Activated CD8-positive, alpha-beta T cell treated with anti-CD3 and anti-CD28 coated beads for 36 hours (primary cell): ENCODE data around the gene USE1. TPM values are rescaled to one million over a fixed set of nuclear protein-coding genes. Genes with fewer than 3 reads are reported as not detected.
A peak's percentile ranks its signal among the peaks of the same experiment; 100 is the strongest.

Experiments used
- ATAC-seq: fragments of 200-7000 bp; cut with Tn5 transposase; one replicate; pipeline ENCODE4 v1.10.0; 2021; ENCODE audit warnings: mild to moderate bottlenecking, moderate library complexity
- CTCF ChIA-PET: fragments of 350-600 bp; sonication (Branson Sonifier 250); formaldehyde crosslinking; loops from one replicate; lab custom pipeline; 2021; ENCODE audit warnings: antibody characterized with exemption; lab: Charles Lee
- POLR2A ChIA-PET: fragments of 350-600 bp; sonication (Branson Sonifier 250); formaldehyde crosslinking; loops from one replicate; lab custom pipeline; 2021; ENCODE audit warnings: antibody characterized with exemption; lab: Charles Lee
- DNase-seq: peaks from one replicate; pipeline ENCODE4 v3.0.0-alpha.2; 2020
- H3K27ac Mint-ChIP-seq: one replicate; pipeline ENCODE4 v1.8.0; 2021; ENCODE audit warnings: mild to moderate bottlenecking, mixed read lengths
- H3K27me3 Mint-ChIP-seq: one replicate; pipeline ENCODE4 v1.8.0; 2021; ENCODE audit warnings: mixed read lengths
- H3K36me3 Mint-ChIP-seq: one replicate; pipeline ENCODE4 v1.8.0; 2021; ENCODE audit warnings: low read depth, mixed read lengths
- H3K4me1 Mint-ChIP-seq: one replicate; pipeline ENCODE4 v1.8.0; 2021; ENCODE audit warnings: low read depth, mixed read lengths
- H3K4me3 Mint-ChIP-seq: one replicate; pipeline ENCODE4 v1.8.0; 2021; ENCODE audit warnings: mild to moderate bottlenecking, moderate library complexity, mixed read lengths
- H3K9me3 Mint-ChIP-seq: one replicate; pipeline ENCODE4 v1.8.0; 2021; ENCODE audit warnings: mixed read lengths
- intact Hi-C: fragments of 100-400 bp; cut with micrococcal nuclease; formaldehyde crosslinking; loops from one replicate; pipeline ENCODE4 v1.10.0; 2022
- total RNA-seq, 2 experiments: library from RNA; stranded (reverse); gene quantifications; one replicate each; pipeline ENCODE4 v1.2.3, GENCODE V29; 2021
- TF ChIP-seq, protein P1 (sequence below): fragments of 200-600 bp; IDR thresholded peaks from one replicate; pipeline ENCODE4 v1.8.0; 2022; ENCODE audit warnings: antibody characterized with exemption, mild to moderate bottlenecking

Gene USE1
- total RNA-seq, 2 experiments from 2014 or later: 26.5 to 27.1 TPM

DNA sequence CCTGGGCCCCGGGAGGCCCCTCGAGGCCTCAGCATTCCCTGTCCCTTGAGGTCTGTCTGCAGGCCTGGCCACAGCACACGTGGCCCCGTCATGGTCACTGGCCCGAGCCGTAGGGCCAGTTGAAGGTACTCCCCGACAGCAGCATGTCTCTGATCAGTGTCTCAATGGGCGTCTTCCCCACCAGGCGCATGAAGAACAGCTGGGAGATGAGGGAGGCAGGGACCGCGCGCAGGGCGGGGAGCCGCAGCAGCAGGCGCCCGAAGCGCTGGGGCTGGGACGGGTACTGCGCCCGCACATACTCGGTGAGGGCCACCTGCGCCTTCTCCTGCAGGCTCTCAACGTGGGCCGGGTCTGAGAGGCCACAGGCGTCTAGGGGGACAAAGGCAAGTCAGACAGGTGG, 17.1 kb downstream of the USE1 start:
- Mint-ChIP-seq H3K27me3 (no peaks in the 10 kb centered on the region), H3K27ac (no peak overlapping the region), H3K4me1 (peaks cover 5% of the 10 kb centered on the region), H3K9me3 (no peaks in the 10 kb centered on the region), H3K4me3 (no peak overlapping the region), H3K36me3 (peaks cover 11% of the 10 kb centered on the region)
- ChIA-PET POLR2A (interaction anchor here (0.9 kb wide), 1 partner anchor 10 kb away, joined by 3 read pairs; no protein-coding TSS in a partner anchor), CTCF (interaction anchor here (1.2 kb wide), 1 partner anchor 9 kb away, joined by 3 read pairs; no protein-coding TSS in a partner anchor)
- TF ChIP-seq, protein P1, sequence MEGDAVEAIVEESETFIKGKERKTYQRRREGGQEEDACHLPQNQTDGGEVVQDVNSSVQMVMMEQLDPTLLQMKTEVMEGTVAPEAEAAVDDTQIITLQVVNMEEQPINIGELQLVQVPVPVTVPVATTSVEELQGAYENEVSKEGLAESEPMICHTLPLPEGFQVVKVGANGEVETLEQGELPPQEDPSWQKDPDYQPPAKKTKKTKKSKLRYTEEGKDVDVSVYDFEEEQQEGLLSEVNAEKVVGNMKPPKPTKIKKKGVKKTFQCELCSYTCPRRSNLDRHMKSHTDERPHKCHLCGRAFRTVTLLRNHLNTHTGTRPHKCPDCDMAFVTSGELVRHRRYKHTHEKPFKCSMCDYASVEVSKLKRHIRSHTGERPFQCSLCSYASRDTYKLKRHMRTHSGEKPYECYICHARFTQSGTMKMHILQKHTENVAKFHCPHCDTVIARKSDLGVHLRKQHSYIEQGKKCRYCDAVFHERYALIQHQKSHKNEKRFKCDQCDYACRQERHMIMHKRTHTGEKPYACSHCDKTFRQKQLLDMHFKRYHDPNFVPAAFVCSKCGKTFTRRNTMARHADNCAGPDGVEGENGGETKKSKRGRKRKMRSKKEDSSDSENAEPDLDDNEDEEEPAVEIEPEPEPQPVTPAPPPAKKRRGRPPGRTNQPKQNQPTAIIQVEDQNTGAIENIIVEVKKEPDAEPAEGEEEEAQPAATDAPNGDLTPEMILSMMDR: no peak
- ATAC-seq (no peak), DNase-seq (no peak)
- intact Hi-C loops: no loop called here

DNA sequence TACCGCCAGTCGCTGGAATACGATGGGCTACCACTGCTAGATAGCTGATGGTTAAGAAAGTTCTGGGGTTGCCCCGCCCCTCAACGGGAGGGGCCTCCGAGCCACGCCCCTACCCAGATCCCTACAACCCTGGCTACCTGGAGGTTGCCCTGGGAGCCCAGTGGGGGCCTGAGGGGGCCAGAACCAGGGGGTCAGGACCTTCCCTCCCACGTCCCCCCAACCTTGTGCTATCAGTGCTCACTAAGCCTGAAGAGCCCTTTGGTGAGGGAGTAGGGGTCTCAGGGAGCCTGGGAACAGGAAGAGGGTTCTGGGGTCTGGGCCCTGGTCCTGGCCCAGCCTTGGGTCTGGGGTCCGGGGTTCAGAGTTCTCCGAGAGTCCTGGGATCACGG, 19.7 kb downstream of the USE1 start:
- peak overlapping the region; percentile 72 for H3K27ac Mint-ChIP-seq
- DNase-seq (peak; percentile 83), ATAC-seq (peak; percentile 81)
- ChIA-PET POLR2A (interaction anchor here (0.6 to 3.1 kb wide), 5 partner anchors 8 to 693 kb away, joined by 3 to 17 read pairs (median 5); partner anchors contain the start of genes OCEL1 and USE1), CTCF (interaction anchor here (1.0 to 2.7 kb wide), 17 partner anchors 9 to 616 kb away, joined by 3 to 18 read pairs (median 5); partner anchors contain the start of genes BABAM1, OCEL1, USE1 and USHBP1)
- H3K27me3 Mint-ChIP-seq: no peaks in the 10 kb centered on the region
- intact Hi-C loops: no loop called here
- H3K9me3 Mint-ChIP-seq: no peaks in the 10 kb centered on the region
- peak overlapping the region; percentile 81 for H3K4me3 Mint-ChIP-seq
- TF ChIP-seq, protein P1: no peak
- peaks cover 10% of the 10 kb centered on the region for H3K36me3 Mint-ChIP-seq
- H3K4me1 Mint-ChIP-seq: peaks cover 5% of the 10 kb centered on the region

DNA sequence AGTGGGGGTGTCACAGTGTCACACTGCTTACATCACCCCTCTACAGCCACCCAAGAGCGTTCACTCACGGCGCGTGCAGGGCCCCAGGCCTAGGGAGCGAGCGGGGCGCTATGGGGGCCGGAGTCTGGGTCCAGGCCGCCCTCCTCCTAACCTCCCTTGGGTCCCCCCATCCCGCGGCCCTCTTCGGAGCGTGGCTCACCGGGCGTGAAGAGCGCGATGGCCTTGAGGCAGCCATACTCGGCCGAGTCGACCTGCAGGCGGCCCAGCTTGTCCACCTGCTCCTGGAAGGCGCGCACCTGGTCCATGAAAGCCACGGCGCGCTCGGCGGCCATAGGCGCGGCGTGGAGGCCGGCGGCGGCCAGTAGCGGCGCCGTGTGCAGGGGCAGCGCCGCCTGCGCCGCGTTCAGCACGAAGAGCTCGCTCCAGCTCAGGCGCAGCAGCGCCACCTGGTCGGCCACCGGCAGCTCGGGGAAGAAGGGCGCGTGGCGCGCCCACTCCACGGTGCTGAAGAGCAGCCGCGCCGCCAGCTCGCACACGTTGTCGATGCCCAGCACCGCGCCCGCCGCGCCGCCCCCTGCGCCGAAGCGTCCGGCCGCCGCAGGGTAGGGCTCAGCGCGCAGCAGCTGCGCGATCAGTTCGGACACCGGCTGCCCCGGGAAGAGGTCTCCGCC, 20.3 kb downstream of the USE1 start:
- intact Hi-C loops: no loop called here
- Mint-ChIP-seq H3K9me3 (no peaks in the 10 kb centered on the region), H3K4me3 (peak overlapping the region; percentile 81), H3K36me3 (peaks cover 10% of the 10 kb centered on the region), H3K27ac (peak overlapping the region; percentile 72), H3K27me3 (no peaks in the 10 kb centered on the region), H3K4me1 (peaks cover 5% of the 10 kb centered on the region)
- peak; percentile 85 for ATAC-seq
- peak; percentile 80 for DNase-seq
- ChIA-PET CTCF (interaction anchor here (0.7 to 2.7 kb wide), 17 partner anchors 8 to 616 kb away, joined by 3 to 18 read pairs (median 5); partner anchors contain the start of genes BABAM1, OCEL1, USE1 and USHBP1), POLR2A (interaction anchor here (0.6 to 3.1 kb wide), 7 partner anchors 9 to 694 kb away, joined by 3 to 17 read pairs (median 5); partner anchors contain the start of genes OCEL1 and USE1)
- TF ChIP-seq, protein P1: peak; percentile 56

DNA sequence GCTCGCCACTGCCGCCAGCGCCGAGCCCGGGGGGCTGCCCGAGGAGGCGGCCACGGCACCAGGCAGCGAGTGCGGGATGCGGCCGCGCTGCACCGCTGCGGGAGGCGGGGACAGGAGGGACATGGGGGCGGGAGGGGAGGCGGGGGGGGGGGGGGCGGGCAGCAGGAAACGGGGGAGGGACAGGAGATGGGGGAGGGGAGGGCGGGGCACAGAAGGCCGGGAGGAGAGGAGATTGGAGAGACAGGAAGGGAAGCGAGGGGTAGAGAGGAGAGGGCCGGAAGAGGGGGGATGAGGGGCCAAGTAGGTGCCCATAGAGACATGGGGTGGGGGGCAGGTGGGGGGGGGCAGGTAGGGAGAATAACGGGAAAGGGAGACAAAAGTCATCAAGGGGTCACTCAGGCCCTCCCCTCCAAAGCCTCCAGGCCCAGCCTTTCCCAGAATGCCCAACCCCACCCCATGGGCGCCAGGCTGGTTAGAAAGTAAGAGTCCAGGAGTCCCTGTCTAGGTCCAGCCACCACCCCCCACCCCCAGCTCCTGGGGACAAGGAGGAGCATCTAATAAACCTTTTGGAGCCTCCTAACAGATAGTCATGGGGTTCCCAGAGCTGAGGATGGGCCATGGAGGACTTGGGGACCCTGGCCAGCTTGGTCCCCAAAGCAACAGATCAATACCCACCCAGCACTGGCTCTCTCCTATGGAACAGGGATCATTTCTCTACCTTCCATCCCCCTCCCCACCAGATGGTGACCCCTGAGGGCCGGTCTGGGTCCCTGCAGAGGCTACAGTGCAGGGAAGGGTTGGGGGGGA, 21.0 kb downstream of the USE1 start:
- ATAC-seq (peak; percentile 11), DNase-seq (no peak)
- POLR2A ChIA-PET: interaction anchor here (0.7 to 3.1 kb wide), 6 partner anchors 8 to 53 kb away, joined by 4 to 17 read pairs (median 4); partner anchors contain the start of genes OCEL1 and USE1
- TF ChIP-seq, protein P1: no peak
- peaks cover 8% of the 10 kb centered on the region for H3K36me3 Mint-ChIP-seq
- peaks cover 5% of the 10 kb centered on the region for H3K4me1 Mint-ChIP-seq
- H3K27me3 Mint-ChIP-seq: no peaks in the 10 kb centered on the region
- H3K9me3 Mint-ChIP-seq: no peaks in the 10 kb centered on the region
- intact Hi-C loops: no loop called here
- H3K4me3 Mint-ChIP-seq: peak overlapping the region; percentile 81
- CTCF ChIA-PET: interaction anchor here (0.7 to 2.7 kb wide), 16 partner anchors 8 to 615 kb away, joined by 3 to 18 read pairs (median 5); partner anchors contain the start of genes BABAM1, OCEL1, USE1 and USHBP1
- no peak overlapping the region for H3K27ac Mint-ChIP-seq
